Measurements from ENCODE around the gene RPS18.

RPS18 gene

GRCh38 chr6:33286946-33287914 is 15.4 kb downstream of the RPS18 start:
- no peak for DNase-seq
- intact Hi-C loops (cut with DNase I): no loop called here

- no peak for DNase-seq
- intact Hi-C loops (cut with DNase I): no loop called here
These were observed 16.5 kb downstream of the RPS18 start for GRCh38 chr6:33288141-33288920.

- intact Hi-C loops (cut with DNase I): loop anchor here (1.0 kb wide), 1 partner anchor 10 kb away; no protein-coding TSS in a partner anchor
- DNase-seq: peak; percentile 71 to 96 (median 90)
These were observed 17.3 kb downstream of the RPS18 start, which contains the start of the genes PFDN6 and WDR46 for GRCh38 chr6:33288921-33289783. PFDN6 (plus strand) TSS chr6:33289601; CDS start chr6:33289857, 256 bp downstream. WDR46 (minus strand) TSS chr6:33289239; CDS start chr6:33289170, 69 bp downstream.

- DNase-seq: no peak
- intact Hi-C loops (cut with DNase I): loop anchor here (1.0 to 10.0 kb wide), 2 partner anchors 9 to 125 kb away; partner anchors contain the start of genes CUTA and PHF1
These were observed 18.0 kb downstream of the RPS18 start for GRCh38 chr6:33289784-33290315.

GRCh38 chr6:33290459-33290858 is 18.6 kb downstream of the RPS18 start:
- no peak for DNase-seq
- intact Hi-C loops (cut with DNase I): loop anchor here (10.0 kb wide), 1 partner anchor 124 kb away; the partner anchor contains the start of genes CUTA and PHF1

GRCh38 chr6:33292996-33293682 is 21.3 kb downstream of the RPS18 start:
- DNase-seq: no peak
- intact Hi-C loops (cut with DNase I): loop anchor here (10.0 kb wide), 1 partner anchor 122 kb away; the partner anchor contains the start of genes CUTA and PHF1

GRCh38 chr6:33294086-33294823 is 22.4 kb downstream of the RPS18 start:
- intact Hi-C loops (cut with DNase I): loop anchor here (10.0 kb wide), 1 partner anchor 121 kb away; the partner anchor contains the start of genes CUTA and PHF1
- DNase-seq: no peak

GRCh38 chr6:33295621-33296369 is 23.9 kb downstream of the RPS18 start:
- no peak for DNase-seq
- intact Hi-C loops (cut with DNase I): loop anchor here (10.0 kb wide), 1 partner anchor 119 kb away; the partner anchor contains the start of genes CUTA and PHF1

GRCh38 chr6:33296797-33297405 is 25.0 kb downstream of the RPS18 start:
- intact Hi-C loops (cut with DNase I): loop anchor here (10.0 kb wide), 1 partner anchor 118 kb away; the partner anchor contains the start of genes CUTA and PHF1
- DNase-seq: no peak

GRCh38 chr6:33297406-33297955 is 25.6 kb downstream of the RPS18 start:
- peak in 13 of 42 donors; percentile 23 to 56 (median 34) for DNase-seq
- intact Hi-C loops (cut with DNase I): loop anchor here (10.0 kb wide), 1 partner anchor 117 kb away; the partner anchor contains the start of genes CUTA and PHF1

GRCh38 chr6:33297956-33298772 is 26.3 kb downstream of the RPS18 start:
- intact Hi-C loops (cut with DNase I): loop anchor here (10.0 kb wide), 1 partner anchor 117 kb away; the partner anchor contains the start of genes CUTA and PHF1
- DNase-seq: peak in 30 of 42 donors; percentile 15 to 75 (median 58)

- intact Hi-C loops (cut with DNase I): loop anchor here (1.0 to 10.0 kb wide), 2 partner anchors 10 to 116 kb away; partner anchors contain the start of genes CUTA, PFDN6, PHF1 and WDR46
- DNase-seq: peak; percentile 56 to 90 (median 83)
These were observed 26.9 kb downstream of the RPS18 start, which contains the start of gene RGL2 for GRCh38 chr6:33298773-33299236. RGL2 (minus strand) TSS chr6:33298942; CDS start chr6:33298610, 332 bp downstream.

GRCh38 chr6:33299237-33299944 is 27.5 kb downstream of the RPS18 start:
- DNase-seq: peak; percentile 77 to 97 (median 92)
- intact Hi-C loops (cut with DNase I): loop anchor here (1.0 to 10.0 kb wide), 2 partner anchors 10 to 115 kb away; partner anchors contain the start of genes CUTA, PFDN6, PHF1 and WDR46
